GDM1 (cell line): ENCODE data around the gene HS6ST1.

ENCODE experiments used
- DNase-seq: peaks from one replicate; lab custom pipeline; 2025; lab: John Stamatoyannopoulos, UW

The HS6ST1 gene, protein sequence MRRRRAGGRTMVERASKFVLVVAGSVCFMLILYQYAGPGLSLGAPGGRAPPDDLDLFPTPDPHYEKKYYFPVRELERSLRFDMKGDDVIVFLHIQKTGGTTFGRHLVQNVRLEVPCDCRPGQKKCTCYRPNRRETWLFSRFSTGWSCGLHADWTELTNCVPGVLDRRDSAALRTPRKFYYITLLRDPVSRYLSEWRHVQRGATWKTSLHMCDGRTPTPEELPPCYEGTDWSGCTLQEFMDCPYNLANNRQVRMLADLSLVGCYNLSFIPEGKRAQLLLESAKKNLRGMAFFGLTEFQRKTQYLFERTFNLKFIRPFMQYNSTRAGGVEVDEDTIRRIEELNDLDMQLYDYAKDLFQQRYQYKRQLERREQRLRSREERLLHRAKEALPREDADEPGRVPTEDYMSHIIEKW

DNA sequence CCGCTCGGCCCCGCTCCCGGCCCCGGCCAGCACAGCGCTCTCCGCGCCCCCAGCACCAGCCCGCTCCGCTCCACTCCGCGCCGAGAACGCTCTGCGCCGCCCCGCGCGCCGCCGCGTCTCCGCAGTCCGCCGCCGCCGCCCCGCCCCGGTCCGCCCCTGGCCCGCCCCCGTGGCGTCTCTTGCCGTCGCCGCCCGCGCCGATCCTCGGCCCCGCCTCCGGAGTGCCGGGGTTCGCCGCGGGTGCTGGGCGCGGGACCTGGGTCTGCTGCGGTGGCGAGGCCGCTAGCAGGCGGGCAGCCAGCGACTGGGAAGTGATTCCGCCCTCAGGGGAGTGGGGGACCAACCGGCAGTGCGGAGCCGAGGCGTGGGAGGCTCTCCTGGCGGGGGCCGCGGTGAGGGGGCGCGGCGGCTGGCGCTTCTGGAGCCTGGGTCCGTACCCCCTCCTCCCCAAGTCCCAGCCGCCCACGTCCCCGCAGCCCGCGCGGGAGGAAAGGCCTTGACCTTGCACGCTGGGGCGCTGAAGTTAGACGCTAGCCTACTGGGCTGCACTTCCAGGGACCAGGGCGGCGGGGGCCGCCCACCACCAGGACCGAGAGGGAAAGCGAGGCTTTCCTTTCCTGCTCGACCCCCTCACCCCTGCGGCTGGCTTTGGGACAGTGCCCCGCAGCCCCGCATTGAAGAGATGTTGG lies at the start of gene HS6ST1:
HS6ST1 (minus strand) TSS at position 93 of the 689 bp plus-strand sequence. CDS start 305 bp downstream, outside the sequence.
- peak; percentile 76 for DNase-seq

DNA sequence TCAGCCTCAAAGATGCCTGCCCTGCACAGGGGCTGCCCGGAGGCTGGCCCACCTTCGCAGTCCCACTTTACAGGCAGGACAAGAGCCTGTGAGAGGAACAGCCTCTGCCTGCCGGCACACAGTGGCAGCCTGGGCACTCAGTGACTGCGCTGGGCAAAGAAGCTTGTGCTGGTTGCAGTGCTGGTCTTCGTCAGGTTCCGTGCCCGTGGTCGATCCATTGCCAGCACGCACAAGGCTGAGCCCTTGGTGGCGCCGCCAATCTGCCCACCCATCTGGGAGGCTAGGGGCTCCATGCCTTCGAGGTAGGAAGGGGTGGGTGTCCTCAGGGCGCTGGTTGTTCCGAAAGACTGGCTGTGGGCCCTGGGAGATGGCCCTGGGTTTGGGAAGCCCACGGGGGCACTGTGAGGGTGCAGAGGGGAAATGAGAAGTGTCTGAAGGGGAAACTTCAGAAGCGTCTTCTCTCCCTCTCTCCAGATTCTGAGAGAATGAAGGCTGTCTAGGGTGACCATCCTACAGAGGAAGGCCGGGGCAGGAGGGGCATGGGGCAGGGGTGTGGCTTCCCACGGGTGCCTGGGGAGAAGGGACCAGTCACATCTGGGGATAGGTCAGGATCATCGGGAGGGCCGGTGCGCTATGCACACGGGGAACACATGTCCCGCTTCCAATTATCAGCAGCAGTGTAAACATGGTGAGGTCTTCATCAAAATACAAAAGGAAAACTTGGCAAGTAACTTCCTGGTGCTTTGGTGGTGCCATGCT lies 49.1 kb upstream of the HS6ST1 start:
- DNase-seq = no peak

DNA sequence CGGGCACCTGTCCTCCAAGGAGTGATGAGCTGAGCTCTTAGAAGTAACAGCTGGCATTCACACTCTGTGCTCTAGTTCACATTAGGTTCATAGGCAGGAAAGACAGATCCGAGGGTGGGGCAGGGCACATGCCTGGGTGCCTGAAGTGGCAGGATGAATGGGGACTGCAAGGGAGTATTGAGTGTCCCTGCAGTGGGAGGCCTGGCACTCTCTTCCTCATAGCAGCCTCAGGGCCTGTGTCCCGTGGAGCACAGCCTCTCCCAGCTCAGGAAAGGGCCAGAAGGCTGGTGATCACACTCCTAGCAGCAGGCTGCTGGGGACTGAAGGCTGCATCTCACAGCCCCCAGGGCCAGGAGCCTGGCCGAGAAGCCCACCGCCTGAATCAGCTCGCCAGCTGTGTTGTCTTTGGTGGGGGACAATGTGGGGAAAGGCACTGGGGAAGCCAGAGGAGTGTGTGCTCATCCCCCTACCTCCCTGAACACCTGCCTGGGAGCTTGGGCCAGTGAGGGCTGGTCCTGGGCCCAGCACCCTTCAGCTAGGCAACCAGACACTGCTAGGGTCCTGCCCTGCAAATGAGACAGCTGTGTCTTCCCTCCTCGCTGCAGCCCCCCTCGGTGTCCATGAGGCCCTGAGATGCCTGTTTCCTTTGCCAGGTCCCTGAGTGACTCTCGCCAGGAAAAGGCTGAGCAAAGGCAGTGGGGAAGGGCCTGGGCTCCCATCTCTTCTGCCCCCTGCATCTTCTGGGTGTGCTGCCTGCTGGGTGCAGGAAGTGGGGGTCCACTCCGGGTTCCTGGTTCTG lies 48.2 kb upstream of the HS6ST1 start:
- DNase-seq = no peak

DNA sequence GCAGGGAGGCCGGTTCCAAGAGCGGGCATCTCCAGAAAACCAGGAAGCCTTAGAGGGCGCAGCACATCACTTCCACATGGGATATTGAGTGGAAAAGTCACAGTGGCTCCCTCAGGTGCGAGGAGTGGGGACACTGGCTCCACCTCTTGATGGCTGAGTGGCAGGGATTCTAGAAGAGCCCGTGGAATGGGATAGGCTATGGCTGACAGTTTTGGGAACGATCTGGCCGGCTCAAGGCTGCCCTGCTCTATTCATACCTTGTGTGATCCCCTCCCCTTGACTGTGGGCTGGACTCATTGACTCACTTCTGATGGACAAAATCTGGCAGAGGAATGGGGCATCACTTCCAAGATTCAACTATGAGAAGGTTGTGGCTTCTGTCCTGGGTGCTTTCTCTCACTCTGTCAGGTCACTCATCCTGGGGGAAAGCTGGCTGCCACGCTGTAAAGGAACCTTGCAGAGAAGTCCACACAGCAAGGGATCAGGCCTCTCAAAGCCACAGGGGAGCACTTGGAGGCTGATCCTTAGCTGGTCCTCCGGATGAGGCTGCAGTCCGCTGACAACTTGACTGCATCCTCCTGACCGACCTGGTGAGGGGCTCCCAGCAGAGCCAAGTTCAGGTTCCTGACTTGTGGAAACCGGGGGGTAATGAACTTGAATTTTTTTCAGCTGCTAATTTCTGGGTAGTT lies 46.7 kb upstream of the HS6ST1 start:
- no peak for DNase-seq

DNA sequence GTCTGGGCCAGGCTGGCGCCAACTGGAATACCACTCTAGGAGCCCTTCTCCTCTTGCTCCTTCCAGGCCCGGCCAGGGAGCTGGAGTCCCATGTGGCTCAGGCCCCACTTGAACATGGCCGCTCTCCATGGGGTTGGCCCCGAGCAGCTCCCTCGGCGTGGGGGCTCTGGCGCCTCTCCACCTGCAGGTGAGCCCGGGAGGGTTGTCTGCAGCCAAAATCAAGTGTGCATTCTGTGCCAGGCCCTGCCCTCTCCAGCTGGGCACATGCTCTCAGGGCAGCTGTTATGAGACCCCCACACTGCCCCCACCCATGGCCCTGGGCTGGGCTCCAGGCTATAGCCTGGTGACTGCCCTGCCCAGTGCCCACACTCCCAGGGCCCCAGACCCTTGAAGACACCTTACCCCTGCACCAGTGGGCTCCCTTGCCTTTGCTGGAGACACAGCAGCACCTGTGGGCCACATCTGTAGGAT lies 45.8 kb upstream of the HS6ST1 start:
- DNase-seq = no peak

DNA sequence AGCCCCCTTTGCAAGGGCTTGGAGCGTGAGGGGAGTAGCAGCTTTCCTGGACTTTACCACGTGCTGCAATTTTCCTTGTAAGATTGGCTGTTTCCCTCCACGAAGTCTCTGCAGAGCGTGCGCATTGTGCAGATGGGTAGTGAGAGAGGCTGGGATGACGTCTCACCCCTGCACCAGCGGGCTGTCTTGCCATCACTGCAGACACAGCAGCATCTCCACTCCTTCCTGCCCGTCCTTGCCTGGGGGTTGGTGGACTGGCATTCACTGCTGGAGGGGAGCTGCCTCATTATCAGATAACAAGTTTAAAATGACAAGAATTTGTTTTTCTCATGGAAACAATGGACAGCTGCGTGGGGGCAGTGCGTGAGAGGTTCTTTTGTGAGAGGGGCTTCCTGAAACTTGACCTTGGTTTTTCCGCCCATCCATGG lies 45.3 kb upstream of the HS6ST1 start:
- no peak for DNase-seq

DNA sequence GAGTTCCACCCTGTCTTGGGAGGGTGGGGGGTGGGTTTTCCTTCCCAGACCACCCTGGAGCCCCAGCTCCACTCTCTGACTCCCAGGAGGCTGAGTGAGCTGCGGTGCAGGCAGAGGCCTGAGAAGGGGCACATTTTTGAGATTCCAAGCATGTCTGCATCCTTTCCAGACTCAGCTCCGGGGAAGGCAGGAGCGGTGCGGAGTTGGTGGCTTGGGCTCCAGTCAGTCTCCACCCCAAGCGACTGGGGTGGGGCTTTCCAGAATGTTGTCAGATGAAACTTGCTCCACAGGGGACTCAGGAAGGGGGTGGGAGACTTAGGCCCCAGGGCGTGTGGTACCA lies 44.2 kb upstream of the HS6ST1 start:
- DNase-seq = no peak

DNA sequence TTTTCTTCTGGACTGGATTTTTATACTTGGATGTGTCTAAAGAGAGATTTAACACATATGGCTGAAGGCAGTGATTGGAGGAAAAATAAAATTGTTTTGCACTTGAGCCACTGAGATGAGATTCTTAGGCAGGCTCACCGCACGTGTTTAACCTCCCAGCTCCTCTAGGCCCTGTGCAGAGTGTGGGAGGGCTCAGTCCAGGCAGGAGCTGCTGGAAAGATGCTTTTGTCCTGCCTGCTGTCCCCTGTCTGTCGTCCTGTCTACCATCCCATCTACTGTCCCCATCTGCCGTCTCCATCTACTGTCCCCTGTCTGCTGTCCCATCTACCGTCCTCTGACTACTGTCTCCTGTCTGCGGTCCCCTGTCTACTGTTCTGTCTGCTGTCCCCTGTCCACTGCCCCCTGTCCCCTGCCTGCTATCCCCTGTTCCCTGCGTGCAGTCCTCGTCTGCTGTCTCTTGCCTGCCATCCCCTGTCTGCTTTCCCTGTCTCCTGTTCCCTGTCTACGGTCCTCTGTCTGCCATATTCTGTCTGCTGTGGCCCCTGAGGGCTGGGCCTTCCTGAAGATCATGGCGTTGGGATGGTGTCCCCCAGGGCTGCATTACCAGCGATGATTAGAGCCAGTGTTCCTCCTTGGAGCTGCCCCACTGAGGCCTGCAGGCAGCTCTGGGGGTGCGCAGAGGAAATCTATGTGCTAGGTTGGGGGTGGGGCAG lies 43.7 kb upstream of the HS6ST1 start:
- no peak for DNase-seq

DNA sequence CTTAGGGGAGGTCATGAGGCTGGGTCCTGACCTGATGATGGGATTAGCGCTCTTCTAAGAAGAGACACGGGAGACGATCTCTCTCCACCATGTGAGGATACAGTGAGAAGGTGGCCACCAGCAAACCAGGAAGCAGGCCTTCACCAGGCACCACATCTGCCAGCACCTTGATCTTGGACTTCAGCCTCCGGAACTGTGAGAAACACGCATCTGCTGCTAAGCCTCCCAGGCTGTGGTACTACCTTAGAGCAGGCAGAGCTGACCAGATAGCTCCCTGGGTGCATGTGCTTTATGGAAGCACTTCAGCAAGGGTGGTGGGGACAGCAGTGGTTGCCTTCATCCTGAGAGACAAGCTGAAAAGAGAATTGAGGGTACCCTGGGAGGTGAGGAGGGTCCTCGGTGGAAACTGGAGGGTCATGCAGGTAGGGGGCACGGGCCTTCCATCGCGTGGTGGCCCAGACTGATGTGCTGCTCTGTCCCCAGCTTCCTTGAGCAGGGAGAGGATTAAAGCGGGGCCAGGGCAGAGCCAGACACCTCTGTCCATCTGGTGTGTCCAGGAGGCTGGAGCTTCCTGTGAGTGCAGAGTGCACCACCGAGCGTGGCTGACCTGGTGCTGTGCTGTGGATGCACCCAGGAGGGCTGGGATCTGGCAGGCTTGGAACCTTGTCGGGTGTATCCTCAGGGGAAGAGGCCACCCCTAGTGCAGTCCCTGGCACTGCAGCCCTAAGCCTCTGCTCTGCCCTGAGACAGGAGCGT lies 42.9 kb upstream of the HS6ST1 start:
- DNase-seq = no peak

DNA sequence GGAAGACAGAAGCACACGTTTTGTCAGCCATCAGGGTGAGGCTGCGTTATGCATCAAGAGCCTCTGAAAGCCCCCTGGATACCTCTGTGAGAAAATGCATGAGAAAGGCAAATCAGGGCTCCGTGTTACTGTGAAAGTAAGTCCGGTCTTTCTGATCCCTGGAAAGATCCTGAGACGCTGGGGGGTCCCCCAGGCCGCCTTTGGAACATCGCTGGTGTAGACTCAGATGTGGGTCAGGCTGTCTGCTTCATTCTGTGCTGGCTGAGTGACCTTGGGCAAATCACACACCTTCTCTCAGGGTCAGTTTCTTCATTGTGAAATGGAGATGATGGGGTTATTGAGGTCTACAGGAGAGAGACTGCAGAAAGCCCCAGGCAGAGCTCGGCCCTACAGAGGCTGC lies 42.0 kb upstream of the HS6ST1 start:
- no peak for DNase-seq

DNA sequence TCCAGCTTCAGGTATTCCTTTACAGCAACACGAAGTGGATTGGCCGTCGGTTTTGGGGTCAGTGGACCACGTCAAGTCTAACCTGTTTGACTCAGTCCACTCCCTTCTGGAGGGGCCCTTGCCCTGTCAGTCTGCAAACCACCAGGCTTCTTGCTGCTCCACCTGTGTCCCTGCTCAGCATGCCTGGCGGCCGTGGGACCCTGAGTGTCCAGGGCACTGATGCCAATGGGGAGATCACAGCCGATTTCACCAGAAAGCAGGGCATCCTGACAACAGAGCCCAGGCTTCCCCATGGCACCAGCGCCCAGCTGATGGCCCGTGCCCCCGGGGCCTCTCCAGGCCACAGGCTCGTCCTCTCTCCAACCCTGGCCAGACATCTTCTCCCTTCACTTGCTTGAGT lies 41.2 kb upstream of the HS6ST1 start:
- DNase-seq = no peak

DNA sequence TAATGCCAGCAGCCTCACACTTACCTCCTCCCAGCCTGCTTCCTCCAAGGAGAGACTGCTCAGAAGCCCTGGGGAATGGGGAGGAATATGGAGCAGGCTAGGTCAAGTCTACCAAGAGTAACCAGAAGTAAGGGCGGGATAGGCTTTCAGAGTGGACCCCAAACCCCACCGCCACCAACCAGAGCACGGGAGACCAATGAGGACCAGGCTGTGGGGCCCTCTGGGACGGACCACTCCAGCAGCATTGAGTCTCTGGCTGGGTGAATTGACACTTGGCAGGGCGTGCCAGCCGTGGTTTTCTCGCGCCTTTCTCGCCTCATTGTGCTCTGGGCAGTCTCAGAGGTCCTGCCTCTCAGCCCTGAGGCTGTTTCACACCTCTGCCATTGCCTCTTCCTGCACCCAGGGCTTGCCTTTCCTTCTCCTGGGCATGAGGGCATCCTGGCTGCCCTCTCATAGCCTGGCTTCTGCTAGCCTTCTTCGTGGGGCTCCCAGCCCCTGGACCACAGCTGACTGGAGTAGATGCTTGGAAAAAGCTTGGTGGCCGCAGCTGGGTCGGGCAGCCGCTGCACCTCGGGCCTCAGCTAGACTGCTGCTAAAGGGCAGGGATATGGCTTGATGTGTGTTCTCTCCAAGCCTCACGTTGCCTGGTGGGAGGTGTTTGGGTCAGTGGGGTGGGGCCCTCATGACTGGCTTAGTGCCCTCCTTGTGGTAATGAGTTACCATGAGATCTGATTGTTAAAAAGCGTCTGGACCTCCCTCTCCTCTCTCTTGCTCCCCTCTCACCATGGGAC lies 40.5 kb upstream of the HS6ST1 start:
- DNase-seq = no peak

DNA sequence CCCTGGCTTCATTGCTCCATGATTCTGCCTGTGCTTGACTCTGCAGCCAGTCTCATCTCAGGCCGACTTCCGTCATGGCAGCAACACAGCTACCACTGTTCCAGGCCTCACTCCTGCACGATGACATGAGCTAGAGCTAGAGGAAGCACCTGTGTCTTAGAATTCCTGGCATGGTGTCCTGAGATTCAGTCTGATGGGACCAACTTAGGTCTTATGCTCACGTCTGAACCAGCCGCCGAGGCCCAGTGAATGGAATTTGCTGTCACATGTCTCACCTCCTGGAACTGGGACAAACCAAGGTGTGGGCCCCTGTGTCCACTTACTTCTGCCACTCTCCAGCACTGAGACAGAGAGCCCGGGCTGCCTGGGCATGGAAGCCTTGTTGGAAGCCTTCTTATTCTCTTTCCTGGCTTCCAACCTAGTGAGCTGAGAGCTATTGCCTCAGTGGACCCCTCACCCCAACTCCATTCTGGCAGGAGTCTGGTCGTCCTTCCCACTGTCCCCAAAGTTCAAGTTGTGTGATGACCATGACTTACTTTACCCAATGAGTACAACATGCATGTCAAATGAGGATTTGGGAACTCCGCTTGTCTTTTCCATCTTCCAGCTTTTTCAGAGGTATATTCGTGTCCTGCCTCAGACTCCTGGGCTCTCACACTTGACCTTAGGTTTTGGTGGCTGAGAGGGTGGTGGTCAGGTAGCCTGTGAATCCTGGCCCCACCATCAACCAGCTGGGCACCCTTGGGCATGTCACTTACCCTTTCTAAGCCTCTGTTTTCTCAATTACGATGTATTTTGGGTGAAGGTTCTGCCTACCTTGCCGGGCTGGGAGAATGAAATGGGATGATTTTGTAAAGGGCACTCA lies 39.1 kb upstream of the HS6ST1 start:
- DNase-seq = no peak

DNA sequence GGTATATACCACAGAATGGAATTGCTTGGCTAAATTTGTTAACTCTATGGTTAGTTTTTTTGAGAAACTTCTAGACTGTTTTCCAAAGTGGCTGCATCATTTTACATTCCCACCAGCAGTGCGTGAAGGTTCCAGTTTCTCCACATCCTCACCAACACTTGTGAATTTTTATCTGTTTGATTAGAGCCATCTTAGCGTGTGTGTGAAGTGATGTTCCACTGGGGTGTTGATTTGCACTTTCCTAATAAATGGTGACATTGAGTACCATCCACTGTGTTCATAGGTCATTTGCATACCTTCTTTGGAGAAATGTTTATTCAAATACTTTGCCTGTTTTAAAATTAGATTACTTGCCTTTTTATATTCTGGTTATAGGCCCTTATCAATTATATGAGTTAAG lies 37.5 kb upstream of the HS6ST1 start:
- DNase-seq = no peak

DNA sequence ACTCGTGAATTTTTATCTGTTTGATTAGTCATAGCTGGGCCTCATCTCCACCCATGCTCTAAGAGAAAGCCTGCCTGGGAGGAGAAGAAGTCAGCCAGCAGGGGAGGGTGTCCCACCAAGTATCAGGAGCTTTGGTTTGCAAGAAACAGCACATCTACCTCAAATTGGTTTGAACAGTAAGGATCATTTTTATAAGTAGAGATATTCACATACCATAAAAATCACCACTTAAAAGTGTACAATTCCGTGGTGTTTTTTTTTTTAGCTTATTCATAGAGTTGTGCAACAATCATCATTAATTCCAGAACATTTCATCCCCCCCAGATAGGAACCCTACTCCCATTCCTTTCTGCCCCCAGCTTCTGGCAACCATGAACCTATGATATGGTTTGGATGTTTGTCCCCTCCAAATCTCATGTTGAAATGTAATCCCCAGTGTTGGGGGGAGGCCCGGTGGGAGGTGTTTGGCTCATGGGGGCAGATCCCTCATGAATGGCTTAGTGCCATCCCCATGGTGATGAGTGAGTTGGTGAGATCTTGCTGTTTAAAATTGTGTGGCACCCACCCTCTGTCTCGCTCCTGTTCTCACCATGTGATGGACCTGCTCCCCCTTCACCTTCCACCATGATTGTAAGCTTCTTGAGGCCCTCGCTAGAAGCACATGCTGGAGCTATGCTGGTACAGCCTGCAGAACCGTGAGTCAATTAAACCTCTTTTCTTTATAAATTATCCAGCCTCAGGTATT lies 36.2 kb upstream of the HS6ST1 start:
- DNase-seq = no peak

DNA sequence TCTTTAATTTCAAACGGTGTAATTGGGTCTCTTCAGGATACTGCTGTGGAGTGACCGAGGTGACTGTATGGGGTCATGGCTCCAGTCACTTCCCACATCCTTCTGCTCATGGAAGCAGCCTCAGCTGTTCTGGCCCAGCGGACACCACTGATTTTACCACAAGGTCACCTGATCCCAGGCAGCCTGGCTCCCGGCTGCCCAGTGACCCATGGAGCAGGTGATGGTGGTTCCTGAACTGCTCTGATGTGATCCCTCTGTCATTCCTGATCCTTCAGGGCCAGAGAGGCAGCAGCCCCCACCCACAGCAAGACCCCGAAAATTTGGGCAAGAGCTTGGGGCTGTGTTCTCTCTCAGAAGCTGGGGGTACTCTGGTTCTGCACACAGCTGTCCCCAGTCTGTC lies 35.5 kb upstream of the HS6ST1 start:
- no peak for DNase-seq

DNA sequence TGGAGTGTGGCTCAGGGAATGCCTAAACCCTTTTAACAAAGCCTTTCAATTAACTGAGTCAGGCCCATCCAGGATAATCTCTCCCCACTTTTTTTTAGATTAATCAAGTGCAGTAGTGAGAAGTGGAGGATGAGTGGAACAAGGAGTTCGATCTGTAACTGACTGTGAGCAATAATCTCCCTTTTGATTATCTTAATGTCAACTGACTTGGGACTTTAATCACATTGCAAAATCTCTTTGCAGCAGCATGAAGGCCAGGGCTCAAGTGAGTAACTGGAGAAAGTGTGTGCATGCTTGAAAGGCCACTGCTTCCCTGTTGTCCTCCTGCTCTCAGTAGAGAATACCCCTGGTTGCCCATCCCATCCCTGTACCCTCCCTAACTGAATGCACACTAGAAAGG lies 32.1 kb upstream of the HS6ST1 start:
- no peak for DNase-seq
